IPS-20b (cell line): ENCODE results near the gene CPT1B.
"Not testable (repeated sequence)": the region's sequence is repeated elsewhere in the genome, so short reads cannot be mapped to it uniquely, and the experiment has no call there.

ENCODE experiments used
- H3K27ac ChIP-seq: one replicate; pipeline ENCODE4 v1.5.1; 2013; ENCODE audit warnings: low read length
- H3K27me3 ChIP-seq: 2 replicates; pipeline ENCODE4 v1.6.1; 2013; ENCODE audit warnings: mild to moderate bottlenecking, low read length, inconsistent platforms; ENCODE audit not compliant: insufficient read depth
- H3K36me3 ChIP-seq: 2 replicates; pipeline ENCODE4 v1.6.1; 2013; ENCODE audit warnings: low read depth, mild to moderate bottlenecking, inconsistent platforms, low read length, moderate library complexity; ENCODE audit not compliant: insufficient read depth
- H3K4me1 ChIP-seq: 2 replicates; pipeline ENCODE4 v1.6.1; 2013; ENCODE audit warnings: mild to moderate bottlenecking, control low read depth, inconsistent platforms, low read length, moderate library complexity; ENCODE audit not compliant: insufficient read depth
- H3K4me3 ChIP-seq: 2 replicates; pipeline ENCODE4 v1.5.1; 2013; ENCODE audit warnings: mild to moderate bottlenecking, low read length, inconsistent platforms
- H3K9ac ChIP-seq: 2 replicates; pipeline ENCODE4 v1.6.1; 2013; ENCODE audit warnings: low read depth, mild to moderate bottlenecking, inconsistent platforms, low read length, moderate library complexity
- H3K9me3 ChIP-seq: 2 replicates; pipeline ENCODE4 v1.6.1; 2013; ENCODE audit warnings: mild to moderate bottlenecking, low read depth, low read length, inconsistent platforms; ENCODE audit not compliant: insufficient read depth

CPT1B gene

GRCh38 chr22:50522208-50522805 is 55.9 kb downstream of the CPT1B start:
- peaks cover 10% of the 10 kb centered on the region for H3K27me3 ChIP-seq
- peaks cover 62% of the 10 kb centered on the region for H3K36me3 ChIP-seq
- no peak overlapping the region for H3K9ac ChIP-seq
- H3K9me3 ChIP-seq: no peaks in the 10 kb centered on the region
- no peak overlapping the region for H3K4me3 ChIP-seq
- peaks cover 3% of the 10 kb centered on the region; the same call in 1 of the 2 replicates for H3K4me1 ChIP-seq
- no peak overlapping the region for H3K27ac ChIP-seq

GRCh38 chr22:50521710-50522109 is 56.5 kb downstream of the CPT1B start:
- peaks cover 2% of the 10 kb centered on the region; the same call in 1 of the 2 replicates for H3K4me1 ChIP-seq
- peaks cover 65% of the 10 kb centered on the region for H3K36me3 ChIP-seq
- H3K4me3 ChIP-seq: no peak overlapping the region
- no peak overlapping the region for H3K9ac ChIP-seq
- H3K27me3 ChIP-seq: peaks cover 4% of the 10 kb centered on the region
- no peak overlapping the region for H3K27ac ChIP-seq
- no peaks in the 10 kb centered on the region for H3K9me3 ChIP-seq

- H3K36me3 ChIP-seq: peaks cover 73% of the 10 kb centered on the region
- no peaks in the 10 kb centered on the region for H3K4me1 ChIP-seq
Measured at GRCh38 chr22:50520826-50521453, 57.3 kb downstream of the CPT1B start.

GRCh38 chr22:50520184-50520583 is 58.0 kb downstream of the CPT1B start:
- H3K4me1 ChIP-seq, H3K9me3 ChIP-seq, H3K27me3 ChIP-seq, H3K4me3 ChIP-seq, H3K9ac ChIP-seq, H3K27ac ChIP-seq: not testable (repeated sequence)
- H3K36me3 ChIP-seq: peaks cover 73% of the 10 kb centered on the region

More at GRCh38 chr22:50520826-50521453, 57.3 kb downstream of the CPT1B start:
- no peaks in the 10 kb centered on the region for H3K27me3 ChIP-seq
- H3K9me3 ChIP-seq: no peaks in the 10 kb centered on the region
- no peak overlapping the region for H3K9ac ChIP-seq
- H3K4me3 ChIP-seq: no peak overlapping the region
- no peak overlapping the region for H3K27ac ChIP-seq

- Histone ChIP-seq H3K27me3 (no peaks in the 10 kb centered on the region), H3K27ac (no peak overlapping the region), H3K4me3 (no peak overlapping the region), H3K9me3 (no peaks in the 10 kb centered on the region), H3K36me3 (peaks cover 70% of the 10 kb centered on the region), H3K4me1 (no peaks in the 10 kb centered on the region), H3K9ac (no peak overlapping the region)
Measured at GRCh38 chr22:50519151-50519550, 59.1 kb downstream of the CPT1B start.
